Heart right ventricle (tissue), 16 donors: ENCODE data around the gene SULF2. TPM values are rescaled to one million over a fixed set of nuclear protein-coding genes. Genes with fewer than 3 reads are reported as not detected.

Source experiments
- ATAC-seq, 8 donors: fragments of 200-7000 bp; cut with Tn5 transposase; one replicate each; pipeline ENCODE4 v1.9.1; 2020; ENCODE audit warnings: mild to moderate bottlenecking in 8 of 8, moderate library complexity in 8 of 8, moderate number of reproducible peaks in 1 of 8
- DNase-seq, 2 donors: peaks; one replicate each; pipeline ENCODE4 v3.0.0-alpha.2; 2020
- H3K27ac ChIP-seq, 10 donors: fragments of 200-600 bp; sonication (generic) in 2 of 10; one replicate each; pipeline versions ENCODE4 v1.5.0 to v1.8.0; 2020 to 2022; ENCODE audit warnings: mild to moderate bottlenecking in 3 of 10
- H3K27me3 ChIP-seq, 7 donors: fragments of 200-600 bp; one replicate each; pipeline ENCODE4 v1.8.0; 2021 to 2022; ENCODE audit warnings: mild to moderate bottlenecking in 2 of 7
- H3K36me3 ChIP-seq, 9 donors: fragments of 200-600 bp; sonication (generic) in 1 of 9; one replicate each; pipeline versions ENCODE4 v1.5.0 to v1.8.0; 2020 to 2022; ENCODE audit warnings: mild to moderate bottlenecking in 2 of 9
- H3K4me1 ChIP-seq, 9 donors: fragments of 200-600 bp; sonication (generic) in 1 of 9; one replicate each; pipeline versions ENCODE4 v1.5.0 to v1.8.0; 2020 to 2022; ENCODE audit warnings: mild to moderate bottlenecking in 4 of 9
- H3K4me3 ChIP-seq, 10 donors: fragments of 200-600 bp; sonication (generic) in 2 of 10; one replicate each; pipeline versions ENCODE4 v1.5.0 to v1.8.0; 2020 to 2022; ENCODE audit warnings: mild to moderate bottlenecking in 7 of 10, moderate library complexity in 2 of 10
- H3K9me3 ChIP-seq, 11 donors: fragments of 200-600 bp in 10 of 11; sonication (generic) in 2 of 11; one replicate each; pipeline versions ENCODE4 v1.5.0 to v1.8.0; 2013 to 2022; ENCODE audit warnings: mild to moderate bottlenecking in 2 of 11, control low read depth in 1 of 11, moderate library complexity in 1 of 11
- CTCF ChIP-seq, 9 donors: fragments of 200-600 bp; sonication (generic) in 2 of 9; IDR thresholded peaks; one replicate each; pipeline versions ENCODE4 v1.5.0 to v1.8.0; 2021 to 2022; ENCODE audit warnings: antibody characterized with exemption in 9 of 9, mild to moderate bottlenecking in 5 of 9, moderate library complexity in 1 of 9
- WGBS, 2 donors: extraction: QIAGEN DNeasy Blood & Tissue Kit; methylation state at CpG; one replicate each; pipeline ENCODE4 v1.1.7; 2013; ENCODE audit warnings: inconsistent platforms in 1 of 2; 5-methylcytosine and 5-hydroxymethylcytosine counted together
- intact Hi-C, 10 donors: fragments of 100-400 bp; cut with DNase I; formaldehyde crosslinking; loops; one replicate each; pipeline versions ENCODE4 v1.11.1 to v1.14.2; 2022
- polyA plus RNA-seq, 2 donors: library from polyadenylated mRNA; stranded (reverse); fragments of 200-250 nt; gene quantifications; one replicate each; pipeline ENCODE4 v1.2.3, GENCODE V29; 2013
- total RNA-seq, 10 donors: library from RNA; stranded (reverse); fragmentation: NEBNext Ultra II Directional in 3 of 10; extraction: Animal tissue kit (Norgen Biotek cat#: 25700) in 3 of 10; gene quantifications; one replicate each; pipeline versions ENCODE4 v1.2.1 to v1.2.4, GENCODE V29; 2021 to 2023
- donor health status: Arrhythmogenic right ventricular cardiomyopathy.
- donor health status: ischemic (EF 13 %, LVEDD 7.1; RV severe dilation, severe dysfunction).
- donor health status: healthy with polysubstance abuse.
- donor health status: DM: no; HTN: yes; CAD: no.
- donor health status: DM: no; HTN: no; CAD: no.
- donor health status: ischemic (EF 25% LVEDD 6.9; RV normal size, moderate dysfunction).
- donor health status: ischemic (EF 25% LVEDD 5.7; RV mildly dilated, moderate dysfunction).
- donor health status: healthy.
- donor health status: DM: yes; HTN: yes; CAD: no.
- donor health status: Ischemic cardiomyopathy.
- donor health status: ischemic (EF 35%, LVEDD 5.7; RV mildly dilated, moderate dysfunction).
- donor health status: nonischemic (EF 11% LVEDD 7.7; RV severe dilation, severe dysfunction).
- donor health status: DM: yes; HTN: yes; CAD: no.
- donor health status: PGD.
- donor health status: ischemic (EF 29% LVEDD 5.4; RV normal size, mild dysfunction).
- donor health status: nonischemic (EF 23%, LVEDD 6.1; RV moderate dilation, normal function).

The SULF2 gene
- total and polyA plus RNA-seq, 12 donors: 16.7 to 40.6 (median 26.4) TPM

DNA sequence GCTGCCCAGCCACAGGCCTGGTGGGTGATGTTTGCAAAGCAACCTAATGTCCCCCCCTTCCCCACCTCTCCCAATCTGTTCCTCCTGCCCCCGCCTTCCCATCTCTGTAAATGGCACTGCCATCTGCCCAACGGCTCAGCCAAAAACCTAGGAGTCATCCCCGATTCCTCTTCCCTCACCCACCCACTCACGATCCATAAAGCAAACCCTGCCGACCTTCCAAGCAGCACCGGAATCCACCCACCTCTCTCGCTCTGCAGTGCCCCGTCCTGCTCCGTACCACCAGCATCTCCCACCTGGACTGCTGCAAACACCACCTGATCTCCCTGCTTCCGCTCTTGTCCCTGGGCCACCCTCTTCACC lies 37.6 kb downstream of the SULF2 start:
- Histone ChIP-seq H3K4me3 (no peak overlapping the region), H3K4me1 (peaks cover 0 to 35% (median 20%) of the 10 kb centered on the region in 9 donors), H3K27ac (no peak overlapping the region), H3K9me3 (no peaks in the 10 kb centered on the region), H3K27me3 (no peaks in the 10 kb centered on the region), H3K36me3 (peaks cover 0 to 20% (median 0%) of the 10 kb centered on the region in 9 donors)
- TF ChIP-seq CTCF (IDR thresholded peaks at IDR 0.05): no peak
- DNase-seq: no peak
- intact Hi-C loops: loop anchor here in 1 of 10 donors (2.0 kb wide), 1 partner anchor 21 kb away; no protein-coding TSS in a partner anchor
- 93 to 96% methylated on average over 10 of the region's 10 CpGs for WGBS, 2 donors
- ATAC-seq: no peak

DNA sequence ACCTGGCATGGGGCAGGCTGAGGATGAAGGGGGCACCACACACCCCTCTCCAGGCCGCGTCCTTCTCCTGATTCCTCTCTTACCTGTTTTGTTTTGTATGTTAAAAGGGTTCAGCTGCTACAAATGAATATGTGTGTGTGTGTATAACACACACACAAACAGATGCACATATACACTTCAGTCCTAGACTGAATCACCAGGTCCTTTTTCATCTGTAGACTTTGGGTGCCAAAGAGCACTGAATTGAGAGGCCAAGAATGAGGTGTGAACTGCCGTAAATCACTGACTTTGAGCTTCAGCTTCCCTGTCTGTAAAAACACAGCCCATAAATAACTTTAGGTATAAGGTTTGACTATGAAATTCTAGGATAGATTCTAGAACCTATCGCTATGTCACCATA lies 40.5 kb downstream of the SULF2 start:
- ATAC-seq: no peak
- H3K27ac ChIP-seq: no peak overlapping the region
- H3K27me3 ChIP-seq: peaks cover 0 to 3% (median 0%) of the 10 kb centered on the region in 7 donors
- DNase-seq: no peak
- peaks cover 4 to 45% (median 21%) of the 10 kb centered on the region in 9 donors for H3K4me1 ChIP-seq
- no peaks in the 10 kb centered on the region for H3K9me3 ChIP-seq
- no peak overlapping the region for H3K4me3 ChIP-seq
- intact Hi-C loops: no loop called here
- 97 to 99% methylated on average over 4 of the region's 4 CpGs for WGBS, 2 donors
- no peak for TF ChIP-seq CTCF (IDR thresholded peaks at IDR 0.05)
- H3K36me3 ChIP-seq: no peaks in the 10 kb centered on the region

DNA sequence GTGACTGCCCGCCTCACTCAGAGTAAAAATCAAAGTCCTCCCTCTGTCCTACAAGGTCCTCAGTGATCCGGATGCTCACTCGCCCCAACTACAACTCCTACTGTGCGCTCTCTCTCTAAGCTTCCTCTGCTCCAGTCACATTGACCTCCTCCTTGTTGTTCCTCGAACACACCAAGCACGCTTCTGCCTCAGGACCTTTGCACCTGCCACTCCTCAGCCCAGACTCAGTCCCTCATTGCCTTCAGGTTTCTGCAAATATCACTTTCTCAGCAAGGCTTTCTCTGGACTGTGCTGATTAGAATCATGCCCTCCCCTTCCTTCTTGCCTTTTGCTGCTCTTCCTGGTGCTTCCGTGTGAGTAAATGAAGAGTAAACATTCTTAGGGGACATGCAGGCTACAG lies 41.6 kb downstream of the SULF2 start:
- H3K4me1 ChIP-seq: peaks cover 4 to 34% (median 11%) of the 10 kb centered on the region in 9 donors

More for the DNA sequence above, 41.6 kb downstream of the SULF2 start:
- 94 to 96% methylated on average over 7 of the region's 7 CpGs for WGBS, 2 donors
- intact Hi-C loops: no loop called here
- ATAC-seq (no peak), DNase-seq (no peak)
- no peak for TF ChIP-seq CTCF (IDR thresholded peaks at IDR 0.05)
- Histone ChIP-seq H3K27me3 (peaks cover 0 to 3% (median 0%) of the 10 kb centered on the region in 7 donors), H3K9me3 (no peaks in the 10 kb centered on the region), H3K4me3 (no peak overlapping the region), H3K36me3 (no peaks in the 10 kb centered on the region), H3K27ac (no peak overlapping the region)
